Esophagus (tissue), 2 donors: ENCODE data around the gene GRK5. TPM values are rescaled to one million over a fixed set of nuclear protein-coding genes. Genes with fewer than 3 reads are reported as not detected.
"Not testable (repeated sequence)": the region's sequence is repeated elsewhere in the genome, so short reads cannot be mapped to it uniquely, and the experiment has no call there.

Source experiments
- H3K27ac ChIP-seq, 2 donors: one replicate each; pipeline ENCODE4 v1.5.1; 2013; ENCODE audit warnings: low read depth in 2 of 2, mild to moderate bottlenecking in 2 of 2, inconsistent platforms in 1 of 2, low read length in 1 of 2, moderate library complexity in 1 of 2
- H3K27me3 ChIP-seq, 2 donors: one replicate each; pipeline ENCODE4 v1.6.1; 2013; ENCODE audit warnings: low read length in 2 of 2, control low read depth in 1 of 2, mild to moderate bottlenecking in 1 of 2; ENCODE audit not compliant: insufficient read depth in 2 of 2, control insufficient read depth in 1 of 2
- H3K36me3 ChIP-seq, 2 donors: one replicate each; pipeline ENCODE4 v1.6.1; 2013; ENCODE audit warnings: low read length in 1 of 2; ENCODE audit not compliant: control insufficient read depth in 2 of 2, insufficient read depth in 2 of 2
- H3K4me1 ChIP-seq, 2 donors: one replicate each; pipeline ENCODE4 v1.6.1; 2013; ENCODE audit warnings: low read length in 1 of 2; ENCODE audit not compliant: control insufficient read depth in 2 of 2, insufficient read depth in 2 of 2
- H3K4me3 ChIP-seq, 2 donors: one replicate each; pipeline ENCODE4 v1.5.1; 2013; ENCODE audit warnings: low read length in 2 of 2, mild to moderate bottlenecking in 2 of 2, low read depth in 1 of 2, moderate library complexity in 1 of 2
- H3K9me3 ChIP-seq, 2 donors: one replicate each; pipeline ENCODE4 v1.6.1; 2013; ENCODE audit warnings: mild to moderate bottlenecking in 2 of 2, low read depth in 1 of 2, low read length in 1 of 2, moderate library complexity in 1 of 2; ENCODE audit not compliant: control insufficient read depth in 2 of 2, insufficient read depth in 1 of 2
- WGBS, 2 donors: extraction: QIAGEN DNeasy Blood & Tissue Kit; methylation state at CpG; one replicate each; pipeline ENCODE4 v1.1.7; 2013; 5-methylcytosine and 5-hydroxymethylcytosine counted together
- polyA plus RNA-seq, 2 donors: library from polyadenylated mRNA; stranded (reverse); fragments of 200-250 nt; gene quantifications; one replicate each; pipeline ENCODE4 v1.2.3, GENCODE V29; 2013
- donor health status: healthy with polysubstance abuse.
- donor health status: Bipolar disorder and iron deficiency.

GRK5 gene
- polyA plus RNA-seq, 2 donors = 3.1 to 5.2 TPM

DNA sequence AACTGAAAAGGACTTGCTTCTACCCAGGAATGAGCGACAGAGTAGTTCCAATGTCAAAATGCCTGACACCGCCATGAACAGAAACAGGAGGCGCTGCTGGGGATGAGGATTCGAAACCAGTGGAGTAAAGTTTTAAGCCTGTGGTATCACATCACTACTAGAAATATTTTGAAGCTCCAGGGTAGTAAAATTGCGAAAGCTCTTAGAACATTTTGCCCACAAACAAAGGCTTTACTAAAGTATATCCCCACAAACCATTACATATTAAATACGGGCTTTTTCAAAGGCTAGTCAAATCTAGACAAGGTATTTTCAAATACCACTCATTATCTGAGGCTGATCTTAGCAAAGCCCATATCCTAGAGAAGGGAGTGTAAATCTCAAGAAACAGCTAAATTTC, 31.2 kb upstream of the GRK5 start:
- Histone ChIP-seq H3K27ac (no peak overlapping the region), H3K4me3 (no peak overlapping the region), H3K27me3 (no peaks in the 10 kb centered on the region), H3K36me3 (peaks cover 5 to 9% of the 10 kb centered on the region in 2 donors), H3K9me3 (no peaks in the 10 kb centered on the region), H3K4me1 (peaks cover 2 to 4% of the 10 kb centered on the region in 2 donors)
- WGBS, 2 donors = 81 to 85% methylated on average over 6 of the region's 6 CpGs

DNA sequence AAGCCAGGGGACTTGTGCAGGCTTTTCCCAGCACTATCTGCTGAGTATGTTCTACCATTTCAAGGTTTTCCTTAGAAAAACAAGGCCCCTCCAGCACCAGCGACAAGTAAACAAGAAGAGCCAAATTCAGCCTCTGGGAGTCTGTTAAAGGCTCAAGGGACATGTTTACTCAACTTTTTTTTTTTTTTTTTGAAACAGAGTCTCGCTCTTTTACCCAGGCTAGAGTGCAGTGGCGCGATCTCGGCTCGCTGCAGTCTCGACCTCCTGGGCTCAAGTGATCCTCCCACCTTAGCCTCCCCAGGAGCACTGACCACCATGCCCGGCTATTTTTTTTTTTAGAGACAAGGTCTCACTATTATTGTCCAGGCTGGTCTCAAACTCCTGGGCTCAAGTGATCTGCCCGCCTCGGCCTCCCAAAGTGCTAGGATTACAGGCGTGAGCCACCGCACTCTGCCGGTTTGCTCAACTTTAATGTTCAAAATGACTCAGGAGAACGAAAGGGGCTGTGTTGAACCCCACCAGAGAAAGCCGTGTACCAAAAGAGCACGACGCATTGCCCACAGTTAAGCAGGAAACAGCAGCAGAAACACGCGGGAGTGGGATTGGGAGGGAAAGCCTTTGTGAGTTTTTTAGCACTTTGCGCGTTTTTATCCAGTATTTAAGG, 29.5 kb upstream of the GRK5 start:
- Histone ChIP-seq H3K4me1 (peaks cover 2 to 4% of the 10 kb centered on the region in 2 donors), H3K9me3 (no peaks in the 10 kb centered on the region), H3K27me3 (no peaks in the 10 kb centered on the region), H3K27ac (peak overlapping the region; percentile 85 to 96), H3K36me3 (peaks cover 0 to 4% of the 10 kb centered on the region in 2 donors), H3K4me3 (peak overlapping the region; percentile 72 to 75)
- WGBS, 2 donors = 12 to 17% methylated on average over 21 of the region's 21 CpGs

DNA sequence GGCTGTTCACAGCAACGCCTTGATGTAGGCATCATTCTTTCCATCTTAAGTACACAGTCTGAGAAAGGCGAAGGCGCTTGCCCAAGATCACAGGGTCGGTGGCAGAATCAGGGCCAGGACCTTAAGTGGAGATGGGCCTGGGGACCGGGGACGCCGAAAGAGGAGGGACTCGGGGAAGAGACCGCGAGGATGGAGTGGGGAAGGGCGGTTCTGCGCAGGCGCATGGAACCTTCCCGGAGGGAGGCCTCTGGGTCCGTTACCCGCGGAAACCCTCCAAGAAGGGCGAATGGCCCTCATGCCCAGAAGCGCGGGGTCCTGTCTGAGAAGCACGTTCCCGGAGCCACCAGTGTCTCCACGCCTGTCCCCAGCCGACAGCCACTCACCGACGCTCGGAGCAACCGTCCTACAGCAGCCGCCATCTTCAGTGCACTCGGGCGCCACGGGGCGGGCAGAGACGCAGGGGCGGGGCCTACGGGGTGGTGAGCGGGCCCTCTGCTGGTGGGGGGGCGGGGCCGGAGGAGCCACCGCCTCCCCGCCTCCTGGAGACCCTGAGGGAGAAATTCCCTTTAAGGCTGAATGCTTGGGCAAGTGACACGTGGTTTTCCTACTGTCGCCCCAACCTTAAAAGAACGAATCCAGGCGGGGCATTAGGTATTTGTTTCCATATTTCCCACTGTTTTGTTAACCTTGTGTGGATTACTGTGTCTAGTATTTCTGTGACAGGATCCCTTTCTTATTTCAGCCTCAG, 28.8 kb upstream of the GRK5 start, which contains the start of gene PRDX3:
Gene PRDX3 (minus strand): TSS at position 441 of the 748 bp plus-strand sequence. CDS start 22 bp downstream, at position 419.
- Histone ChIP-seq H3K27ac (peak within 1 kb of the TSS; percentile 85 to 96), H3K27me3 (no peaks in the 10 kb centered on the region), H3K36me3 (peaks cover 0 to 4% of the 10 kb centered on the region in 2 donors), H3K4me1 (peaks cover 2 to 4% of the 10 kb centered on the region in 2 donors), H3K9me3 (no peaks in the 10 kb centered on the region), H3K4me3 (peak within 1 kb of the TSS; percentile 72 to 75)
- 0% methylated on average over 42 to 45 of the region's 45 CpGs for WGBS, 2 donors

DNA sequence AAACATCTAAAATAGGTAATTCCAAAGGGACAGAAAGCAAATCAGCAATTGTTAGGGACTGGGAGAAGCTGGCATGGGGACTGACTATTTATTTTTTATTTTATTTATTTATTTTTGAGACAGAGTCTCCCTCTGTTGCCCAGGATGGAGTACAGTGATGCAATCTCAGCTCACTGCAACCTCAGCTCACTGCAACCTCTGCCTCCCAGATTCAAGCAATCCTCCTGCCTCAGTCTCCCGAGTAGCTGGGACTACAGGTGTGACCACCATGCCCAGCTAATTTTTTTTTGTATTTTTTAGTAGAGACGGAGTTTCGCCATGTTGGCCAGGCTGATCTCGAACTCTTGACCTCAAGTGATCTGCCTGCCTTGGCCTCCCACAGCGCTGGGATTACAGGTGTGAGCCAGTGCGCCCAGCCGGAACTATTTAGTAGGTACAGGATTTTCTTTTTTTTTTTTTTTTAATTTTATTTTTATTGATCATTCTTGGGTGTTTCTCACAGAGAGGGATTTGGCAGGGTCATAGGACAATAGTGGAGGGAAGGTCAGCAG, 26.4 kb upstream of the GRK5 start:
- H3K36me3 ChIP-seq, H3K27ac ChIP-seq, H3K4me3 ChIP-seq, H3K9me3 ChIP-seq, H3K4me1 ChIP-seq, H3K27me3 ChIP-seq: not testable (repeated sequence)
- WGBS, 2 donors = 95 to 96% methylated on average over 7 of the region's 7 CpGs

DNA sequence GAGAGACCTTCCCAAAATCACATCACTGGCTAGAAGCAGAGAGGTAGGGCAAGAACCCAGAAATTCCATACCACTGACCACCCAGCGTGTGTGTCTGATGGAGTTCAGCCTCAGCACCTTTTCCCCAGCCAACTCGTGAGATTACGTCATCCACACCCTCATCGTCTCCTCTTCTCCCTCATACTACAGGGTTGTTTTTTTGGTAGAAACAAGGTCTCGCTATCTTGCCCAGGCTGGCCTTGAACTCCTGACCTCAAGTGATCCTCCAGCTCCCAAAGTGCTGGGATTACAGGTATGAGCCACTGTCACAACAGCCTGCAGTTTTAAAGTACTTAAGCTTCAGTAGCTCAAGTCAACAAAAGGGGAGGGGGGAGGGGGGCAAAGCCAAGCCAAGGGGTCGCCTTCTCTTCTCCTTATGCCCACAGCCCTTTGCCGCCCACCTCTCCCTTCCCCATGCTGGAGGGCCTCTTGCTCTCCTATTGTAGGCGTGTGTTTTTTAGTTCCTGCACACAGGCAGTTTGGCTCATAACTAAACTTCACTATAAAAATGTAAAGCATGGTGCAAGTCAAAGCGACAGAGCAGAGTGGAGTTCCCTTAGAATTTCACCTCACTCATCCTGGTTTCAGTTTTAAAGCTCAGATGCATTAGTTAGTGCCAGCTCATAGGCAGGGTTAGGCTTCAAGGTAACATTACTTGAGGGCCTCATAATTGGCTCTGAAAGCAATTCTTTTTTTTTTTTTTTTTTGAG, 23.5 kb upstream of the GRK5 start:
- Histone ChIP-seq H3K9me3 (no peaks in the 10 kb centered on the region), H3K36me3 (no peaks in the 10 kb centered on the region), H3K4me3 (no peak overlapping the region), H3K27me3 (no peaks in the 10 kb centered on the region), H3K4me1 (no peaks in the 10 kb centered on the region), H3K27ac (no peak overlapping the region)
- WGBS, 2 donors = 66 to 69% methylated on average over 9 of the region's 9 CpGs

DNA sequence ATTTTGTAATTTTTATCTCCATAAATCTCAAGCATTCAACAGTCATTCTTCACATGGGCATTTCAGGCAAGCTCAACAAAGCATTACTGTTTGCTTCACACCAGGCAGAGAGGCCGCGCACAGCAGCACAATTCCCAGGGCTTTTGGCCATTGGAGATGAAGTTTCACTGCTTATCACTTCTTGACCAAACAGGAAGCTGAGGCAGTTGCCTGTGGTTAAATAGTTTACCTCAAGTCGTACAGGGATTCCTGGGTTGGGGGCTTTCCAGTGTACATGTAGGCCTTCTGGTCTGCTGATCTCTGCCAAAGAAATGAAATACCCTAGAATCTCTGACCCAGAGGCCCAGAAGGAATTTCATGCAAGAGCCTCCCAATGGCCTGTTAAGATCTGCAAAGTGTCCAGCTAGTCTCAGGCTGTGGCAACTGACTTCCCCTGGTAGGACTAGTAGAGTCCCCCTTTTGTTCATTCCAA, 17.5 kb upstream of the GRK5 start:
- Histone ChIP-seq H3K9me3 (no peaks in the 10 kb centered on the region), H3K4me3 (no peak overlapping the region), H3K27me3 (no peaks in the 10 kb centered on the region), H3K4me1 (no peaks in the 10 kb centered on the region), H3K36me3 (no peaks in the 10 kb centered on the region), H3K27ac (peak overlapping the region in 1 of 2 donors; percentile 36)
- WGBS, 2 donors = 63 to 72% methylated on average over 3 of the region's 3 CpGs

DNA sequence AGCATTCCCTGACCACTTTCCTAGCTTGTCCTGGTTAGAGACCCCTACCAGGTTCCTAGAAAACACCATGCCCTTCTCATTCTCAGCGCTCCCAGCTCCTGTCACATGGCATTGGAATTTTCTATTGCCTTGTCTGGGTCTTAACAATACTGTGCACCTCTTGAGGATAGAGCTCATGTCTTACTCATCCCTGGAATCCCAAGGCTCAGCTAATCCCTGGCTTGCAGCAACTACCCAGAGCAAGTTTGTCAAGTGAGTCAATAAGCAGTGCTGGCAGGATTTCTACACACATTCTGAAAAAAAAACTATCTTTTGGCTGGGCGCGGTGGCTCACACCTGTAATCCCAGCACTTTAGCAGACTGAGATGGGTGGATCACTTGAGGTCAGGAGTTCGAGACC, 17.0 kb upstream of the GRK5 start:
- Histone ChIP-seq H3K4me1 (no peaks in the 10 kb centered on the region), H3K36me3 (no peaks in the 10 kb centered on the region), H3K27me3 (no peaks in the 10 kb centered on the region), H3K27ac (peak overlapping the region in 1 of 2 donors; percentile 36), H3K4me3 (no peak overlapping the region), H3K9me3 (no peaks in the 10 kb centered on the region)
- WGBS, 2 donors = 56 to 68% methylated on average over 4 of the region's 4 CpGs

DNA sequence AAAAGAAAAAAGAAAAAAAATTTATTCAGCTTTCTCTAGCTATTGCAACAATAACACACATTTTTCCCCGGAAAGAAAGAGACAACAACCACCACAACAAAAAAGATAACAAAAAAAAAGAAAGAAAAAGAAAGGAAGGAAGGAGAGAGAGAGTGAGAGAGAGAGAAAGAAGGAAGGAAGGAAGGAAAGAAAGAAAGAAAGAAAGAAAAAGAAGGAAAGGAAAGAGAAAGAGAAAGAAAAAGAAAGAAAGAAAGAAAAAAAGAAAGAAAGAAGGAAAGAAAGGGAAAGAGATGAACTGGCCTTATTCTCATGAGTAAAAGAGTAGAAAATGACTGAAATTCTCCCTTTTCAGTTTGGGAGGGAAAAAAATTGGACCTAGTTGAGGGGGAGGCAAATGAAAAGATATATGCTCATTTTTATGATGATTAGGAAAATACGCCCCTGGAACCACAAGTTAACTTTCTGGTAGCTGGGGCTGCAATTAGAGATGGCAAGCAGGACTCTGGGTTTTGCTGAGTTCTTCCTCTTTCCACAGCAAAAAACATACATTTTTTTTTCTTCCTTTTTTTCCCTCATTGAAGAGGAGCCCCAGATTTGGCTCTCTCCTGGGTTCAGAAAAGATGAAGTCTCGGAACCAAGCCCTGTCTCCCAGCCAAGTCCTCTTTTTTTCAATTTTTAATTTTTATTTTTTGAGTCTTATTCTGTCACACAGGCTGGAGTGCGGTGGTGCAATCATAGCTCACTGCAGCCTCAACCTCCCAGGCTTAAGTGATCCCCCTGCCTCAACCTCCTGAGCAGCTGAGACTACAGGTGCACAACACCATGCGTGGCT, 16.2 kb upstream of the GRK5 start:
- H3K36me3 ChIP-seq = no peaks in the 10 kb centered on the region
- H3K27ac ChIP-seq = no peak overlapping the region
- no peaks in the 10 kb centered on the region for H3K27me3 ChIP-seq
- 61 to 68% methylated on average over 5 of the region's 5 CpGs for WGBS, 2 donors
- no peaks in the 10 kb centered on the region for H3K4me1 ChIP-seq
- no peak overlapping the region for H3K4me3 ChIP-seq
- no peaks in the 10 kb centered on the region for H3K9me3 ChIP-seq

DNA sequence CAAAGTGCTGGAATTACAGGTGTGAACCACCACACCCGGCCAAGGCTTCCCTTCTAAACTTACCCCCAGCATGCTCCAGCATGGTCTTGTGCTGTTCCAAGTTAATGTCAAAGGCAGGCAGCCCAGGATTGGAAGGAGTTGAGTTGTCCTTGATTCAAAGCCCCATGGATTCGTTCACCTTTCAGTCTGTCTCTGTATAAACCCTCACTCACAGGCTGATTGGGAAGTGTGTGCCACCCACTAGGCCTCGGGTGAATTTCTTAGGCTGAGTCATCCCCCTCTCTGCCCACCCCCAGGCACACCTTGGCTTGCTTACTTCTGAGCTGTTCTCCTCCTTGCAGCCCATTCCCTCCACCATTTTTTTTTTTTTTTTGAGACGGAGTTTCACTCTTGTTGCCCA, 15.5 kb upstream of the GRK5 start:
- Histone ChIP-seq H3K4me1 (no peaks in the 10 kb centered on the region), H3K9me3 (no peaks in the 10 kb centered on the region), H3K27ac (no peak overlapping the region), H3K36me3 (no peaks in the 10 kb centered on the region), H3K4me3 (no peak overlapping the region), H3K27me3 (no peaks in the 10 kb centered on the region)
- WGBS, 2 donors = 54 to 59% methylated on average over 3 to 4 of the region's 4 CpGs
